Esophagus squamous epithelium (tissue), 5 donors: ENCODE data around the gene NAV2. TPM values are rescaled to one million over a fixed set of nuclear protein-coding genes. Genes with fewer than 3 reads are reported as not detected.

ENCODE experiments used
- DNase-seq: peaks from one replicate; lab custom pipeline; 2025; lab: John Stamatoyannopoulos, UW
- H3K27ac ChIP-seq, 4 donors: fragments of 200-600 bp; sonication (generic); one replicate each; pipeline ENCODE4 v1.5.1; 2016 to 2019; ENCODE audit warnings: mild to moderate bottlenecking in 1 of 4
- H3K27me3 ChIP-seq, 4 donors: fragments of 200-600 bp; sonication (generic); 1 replicate in 3 of 4; 2 replicates in 1 of 4; pipeline versions ENCODE4 v1.5.1 to v1.6.0; 2017 to 2021; ENCODE audit warnings: antibody characterized with exemption in 1 of 4
- H3K36me3 ChIP-seq, 3 donors: fragments of 200-600 bp; sonication (generic); one replicate each; pipeline ENCODE4 v1.5.1; 2016 to 2019
- H3K4me1 ChIP-seq, 3 donors: fragments of 200-600 bp; sonication (generic); one replicate each; pipeline ENCODE4 v1.5.1; 2017 to 2019
- H3K4me3 ChIP-seq, 4 donors: fragments of 200-600 bp; sonication (generic); 1 replicate in 3 of 4; 2 replicates in 1 of 4; pipeline ENCODE4 v1.5.1; 2016 to 2019; ENCODE audit warnings: mild to moderate bottlenecking in 2 of 4, moderate library complexity in 1 of 4
- H3K9me3 ChIP-seq, 3 donors: fragments of 200-600 bp; sonication (generic); one replicate each; pipeline ENCODE4 v1.5.1; 2016 to 2019
- CTCF ChIP-seq, 6 experiments: fragments of 450-650 bp in 4 of 6; fragments of 200-600 bp in 2 of 6; sonication (generic) in 2 of 6; IDR thresholded peaks; one replicate each; pipeline ENCODE4 v1.5.1; 2016 to 2019; ENCODE audit warnings: antibody characterized with exemption in 6 of 6, mild to moderate bottlenecking in 4 of 6, moderate library complexity in 4 of 6
- POLR2A ChIP-seq, 4 donors: fragments of 450-650 bp; IDR thresholded peaks; one replicate each; pipeline ENCODE4 v1.6.1; 2017; ENCODE audit warnings: antibody characterized with exemption in 4 of 4, mild to moderate bottlenecking in 4 of 4, moderate library complexity in 3 of 4
- WGBS, 2 donors: methylation state at CpG; one replicate each; pipeline ENCODE4 v1.1.5; 2018; 5-methylcytosine and 5-hydroxymethylcytosine counted together
- intact Hi-C: fragments of 100-400 bp; cut with DNase I; formaldehyde crosslinking; loops from one replicate; pipeline ENCODE4 v1.15.0; 2022
- total RNA-seq, 4 donors: library from RNA; depleted of rRNA; stranded (reverse); fragments of >200 nt; gene quantifications; one replicate each; pipeline ENCODE4 v1.1.0, GENCODE V29; 2016
- donor health status: DM: yes; HTN: yes; CAD: no.

NAV2 gene
- total RNA-seq, 4 donors from 2014 or later, result 4.9 to 19.1 (median 14.6) TPM

- TF ChIP-seq POLR2A (IDR thresholded peaks at IDR 0.05), result no peak
- TF ChIP-seq CTCF (IDR thresholded peaks at IDR 0.05), result no peak
- H3K27me3 ChIP-seq, result no peaks in the 10 kb centered on the region
- H3K9me3 ChIP-seq, result no peaks in the 10 kb centered on the region
- H3K4me3 ChIP-seq, result no peak overlapping the region
- H3K36me3 ChIP-seq, result no peaks in the 10 kb centered on the region
- no peaks in the 10 kb centered on the region for H3K4me1 ChIP-seq
- no peak for DNase-seq
- no peak overlapping the region for H3K27ac ChIP-seq
- intact Hi-C loops, result no loop called here
- 81 to 82% methylated on average over 2 of the region's 2 CpGs for WGBS, 2 donors
Measured at GRCh38 chr11:19853016-19853415, 140.4 kb downstream of the NAV2 start.

GRCh38 chr11:19853920-19854319, 141.3 kb downstream of the NAV2 start:
- no peak for DNase-seq
- H3K9me3 ChIP-seq, result no peaks in the 10 kb centered on the region
- H3K4me1 ChIP-seq, result no peaks in the 10 kb centered on the region
- WGBS, 2 donors, result 31 to 37% methylated on average over 4 of the region's 4 CpGs
- no peaks in the 10 kb centered on the region for H3K36me3 ChIP-seq
- H3K4me3 ChIP-seq, result no peak overlapping the region
- TF ChIP-seq POLR2A (IDR thresholded peaks at IDR 0.05) (no peak), CTCF (IDR thresholded peaks at IDR 0.05) (no peak)
- intact Hi-C loops, result no loop called here
- H3K27ac ChIP-seq, result no peak overlapping the region
- no peaks in the 10 kb centered on the region for H3K27me3 ChIP-seq

- Histone ChIP-seq H3K27ac (no peak overlapping the region), H3K27me3 (no peaks in the 10 kb centered on the region), H3K36me3 (no peaks in the 10 kb centered on the region), H3K9me3 (no peaks in the 10 kb centered on the region), H3K4me3 (no peak overlapping the region), H3K4me1 (peaks cover 0 to 17% (median 10%) of the 10 kb centered on the region in 3 donors)
- intact Hi-C loops, result no loop called here
- DNase-seq, result no peak
- no peak for TF ChIP-seq POLR2A (IDR thresholded peaks at IDR 0.05)
- no peak for TF ChIP-seq CTCF (IDR thresholded peaks at IDR 0.05)
- 63 to 77% methylated on average over 5 of the region's 5 CpGs for WGBS, 2 donors
Measured at GRCh38 chr11:19861171-19861570, 148.5 kb downstream of the NAV2 start.

GRCh38 chr11:19862091-19862490, 149.5 kb downstream of the NAV2 start:
- TF ChIP-seq CTCF (IDR thresholded peaks at IDR 0.05), result no peak
- TF ChIP-seq POLR2A (IDR thresholded peaks at IDR 0.05), result no peak
- no peak for DNase-seq
- intact Hi-C loops, result no loop called here
- H3K36me3 ChIP-seq, result no peaks in the 10 kb centered on the region
- H3K4me3 ChIP-seq, result no peak overlapping the region
- H3K27me3 ChIP-seq, result no peaks in the 10 kb centered on the region
- no peak overlapping the region for H3K27ac ChIP-seq
- H3K4me1 ChIP-seq, result peaks cover 0 to 17% (median 10%) of the 10 kb centered on the region in 3 donors
- WGBS, 2 donors, result 77 to 88% methylated on average over 4 of the region's 4 CpGs
- H3K9me3 ChIP-seq, result no peaks in the 10 kb centered on the region

- Histone ChIP-seq H3K9me3 (no peaks in the 10 kb centered on the region), H3K27ac (no peak overlapping the region), H3K36me3 (no peaks in the 10 kb centered on the region), H3K4me3 (no peak overlapping the region), H3K27me3 (no peaks in the 10 kb centered on the region), H3K4me1 (peaks cover 7 to 37% (median 17%) of the 10 kb centered on the region in 3 donors)
- intact Hi-C loops, result no loop called here
- TF ChIP-seq POLR2A (IDR thresholded peaks at IDR 0.05), result no peak
- TF ChIP-seq CTCF (IDR thresholded peaks at IDR 0.05), result no peak
- no peak for DNase-seq
- WGBS, 2 donors, result 56 to 72% methylated on average over 6 of the region's 6 CpGs
Measured at GRCh38 chr11:19864141-19865140, 151.8 kb downstream of the NAV2 start.
